Measurements from ENCODE around the gene PTPRR. TPM values are rescaled to one million over a fixed set of nuclear protein-coding genes. Genes with fewer than 3 reads are reported as not detected.

The PTPRR gene
- total and polyA plus RNA-seq, 10 of the 15 experiments (the other 5 are each of a cell fraction or from before 2014, with no cell fraction given) = 0.14 to 3.1 (median 0.42) TPM

DNA sequence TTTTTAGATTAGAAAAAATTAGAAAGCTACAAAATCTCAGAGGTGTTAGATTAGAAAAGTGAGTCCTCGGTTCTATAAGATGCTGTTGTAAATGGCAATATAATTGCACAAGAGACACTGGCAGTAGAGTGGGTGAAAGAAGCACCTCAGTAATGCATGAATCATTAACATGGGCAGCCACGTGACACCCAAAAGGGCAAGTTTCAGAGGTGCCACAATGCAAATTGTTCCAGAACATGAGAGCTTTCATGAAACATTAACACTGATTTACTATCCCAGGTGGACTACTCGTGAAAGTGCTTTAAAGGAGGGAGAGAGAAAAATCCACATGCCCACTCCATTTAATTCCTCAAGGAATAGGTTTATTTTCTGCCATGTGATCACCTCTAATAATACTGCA lies 108.4 kb downstream of the PTPRR start:
- no peaks in the 10 kb centered on the region for H3K4me1 ChIP-seq (ENCODE audit: control insufficient read depth, insufficient read depth, low read length)
- 9% methylated on average over 3 of the region's 3 CpGs for WGBS (ENCODE audit: insufficient coverage, insufficient replicate concordance, low lambda C conversion rate, missing lambda C conversion rate)
- intact Hi-C loops (cut with micrococcal nuclease; ENCODE audit: unreplicated experiment) = no loop called here
- TF ChIP-seq, protein P1, sequence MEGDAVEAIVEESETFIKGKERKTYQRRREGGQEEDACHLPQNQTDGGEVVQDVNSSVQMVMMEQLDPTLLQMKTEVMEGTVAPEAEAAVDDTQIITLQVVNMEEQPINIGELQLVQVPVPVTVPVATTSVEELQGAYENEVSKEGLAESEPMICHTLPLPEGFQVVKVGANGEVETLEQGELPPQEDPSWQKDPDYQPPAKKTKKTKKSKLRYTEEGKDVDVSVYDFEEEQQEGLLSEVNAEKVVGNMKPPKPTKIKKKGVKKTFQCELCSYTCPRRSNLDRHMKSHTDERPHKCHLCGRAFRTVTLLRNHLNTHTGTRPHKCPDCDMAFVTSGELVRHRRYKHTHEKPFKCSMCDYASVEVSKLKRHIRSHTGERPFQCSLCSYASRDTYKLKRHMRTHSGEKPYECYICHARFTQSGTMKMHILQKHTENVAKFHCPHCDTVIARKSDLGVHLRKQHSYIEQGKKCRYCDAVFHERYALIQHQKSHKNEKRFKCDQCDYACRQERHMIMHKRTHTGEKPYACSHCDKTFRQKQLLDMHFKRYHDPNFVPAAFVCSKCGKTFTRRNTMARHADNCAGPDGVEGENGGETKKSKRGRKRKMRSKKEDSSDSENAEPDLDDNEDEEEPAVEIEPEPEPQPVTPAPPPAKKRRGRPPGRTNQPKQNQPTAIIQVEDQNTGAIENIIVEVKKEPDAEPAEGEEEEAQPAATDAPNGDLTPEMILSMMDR (IDR thresholded peaks at IDR 0.05 in 2 of 3, conservative IDR thresholded peaks at IDR 0.05 in 1 of 3; ENCODE audit: control insufficient read depth in 2 of 3, extremely low read depth in 1 of 3, insufficient read depth in 1 of 3, low read depth in 3 of 3, low read length in 3 of 3) = no peak
- TF ChIP-seq FOXK2 (IDR thresholded peaks at IDR 0.05) = no peak
- no peak for TF ChIP-seq TAF1 (IDR thresholded peaks at IDR 0.05; ENCODE audit: borderline replicate concordance, low read depth, low read length)
- TF ChIP-seq RAD21 (IDR thresholded peaks at IDR 0.05; ENCODE audit: insufficient read depth, low read depth, low read length) = no peak
- TF ChIP-seq CREB1 (IDR thresholded peaks at IDR 0.05; ENCODE audit: low read depth) = no peak
- no peak for TF ChIP-seq RUNX3 (IDR thresholded peaks at IDR 0.05; ENCODE audit: low read length)
- no peak for TF ChIP-seq NFYB (IDR thresholded peaks at IDR 0.05; ENCODE audit: insufficient read depth, low read depth, low read length)
- no peak for TF ChIP-seq NFYA (IDR thresholded peaks at IDR 0.05; ENCODE audit: borderline replicate concordance, low read depth, low read length)
- TF ChIP-seq ZBED1 (IDR thresholded peaks at IDR 0.05; ENCODE audit: borderline replicate concordance) = no peak
- no peak for TF ChIP-seq CEBPB (IDR thresholded peaks at IDR 0.05; ENCODE audit: borderline replicate concordance in 1 of 2, low read depth in 2 of 2, low read length in 2 of 2)
- CTCF ChIA-PET = no interaction called here
- H4K20me1 ChIP-seq (ENCODE audit: control insufficient read depth, insufficient read depth) = no peaks in the 10 kb centered on the region
- DNase-seq (ENCODE audit: low read depth, low spot score) (no peak), FAIRE-seq (no peak), ATAC-seq (no peak)
- no peak overlapping the region for H3K27ac ChIP-seq (ENCODE audit: control insufficient read depth, insufficient read depth)
- no peaks in the 10 kb centered on the region for H3K27me3 ChIP-seq (replicated peaks in 1 of 2; ENCODE audit: control insufficient read depth in 2 of 2, insufficient read depth in 2 of 2, low read length in 1 of 2)
- H3K79me2 ChIP-seq (ENCODE audit: control insufficient read depth, insufficient read depth, low read length) = no peaks in the 10 kb centered on the region
- no TSS peak for BruUV-seq (replicated peaks)
- H3K9ac ChIP-seq (ENCODE audit: control insufficient read depth, insufficient read depth, low read length) = no peak overlapping the region
- no peaks in the 10 kb centered on the region for H3K9me3 ChIP-seq (replicated peaks; ENCODE audit: control insufficient read depth, insufficient read depth, low read length)
- H3K36me3 ChIP-seq (ENCODE audit: control insufficient read depth in 2 of 2, insufficient read depth in 2 of 2, low read length in 1 of 2) = no peaks in the 10 kb centered on the region
- H3K4me3 ChIP-seq = no peak overlapping the region
- no peak overlapping the region for H3K4me2 ChIP-seq (ENCODE audit: control insufficient read depth, insufficient read depth)
- H2AFZ ChIP-seq (ENCODE audit: control insufficient read depth, low read depth, low read length) = no peak overlapping the region
- SMC1A ChIA-PET (ENCODE audit: uncharacterized antibody, unreplicated experiment) = no interaction called here
- RAD21 ChIA-PET (ENCODE audit: unreplicated experiment) = no interaction called here
- POLR2A ChIA-PET = interaction anchor here (0.6 kb wide), 1 partner anchor 358 kb away, joined by 3 read pairs; no protein-coding TSS in a partner anchor
- in situ Hi-C loops (cut with MboI) = no loop called here
